HCT116 (cell line): Measurements from ENCODE around the gene AOAH. TPM values are rescaled to one million over a fixed set of nuclear protein-coding genes. Genes with fewer than 3 reads are reported as not detected.

ENCODE experiments used
- ATAC-seq: fragments of 200-7000 bp; cut with Tn5 transposase; 2 replicates; pipeline ENCODE4 v1.9.1; 2020; ENCODE audit warnings: mild to moderate bottlenecking, moderate library complexity
- BruUV-seq: library from RNA; stranded (reverse); fragments of 400-500 nt; replicated peaks from 2 replicates; lab custom pipeline; 2021; lab: Mats Ljungman, UMichigan
- CTCF ChIA-PET: fragments of 300-600 bp; sonication (Branson Sonifier 250); formaldehyde crosslinking; loops from one replicate; lab custom pipeline; 2021; ENCODE audit warnings: antibody characterized with exemption; lab: Charles Lee
- POLR2A ChIA-PET: fragments of 300-600, 350-600 bp; sonication (Branson Sonifier 250); formaldehyde crosslinking; loops from one replicate; lab custom pipeline; 2021; ENCODE audit warnings: antibody characterized with exemption; lab: Charles Lee
- RAD21 ChIA-PET, 2 experiments: fragments of 300-600 bp; sonication (Branson Sonifier 250); formaldehyde crosslinking; loops; one replicate each; lab custom pipeline; 2023; ENCODE audit warnings: low total read pairs in 2 of 2; ENCODE audit not compliant: uncharacterized antibody in 2 of 2, unreplicated experiment in 2 of 2, low non-redundant PET in 1 of 2; lab: Charles Lee
- DNase-seq: peaks from one replicate; pipeline ENCODE4 v3.0.0-alpha.2; 2010; ENCODE audit warnings: low read depth, low spot score
- H2AFZ ChIP-seq: fragments of 200-600 bp; shearing (Covaris generic), sonication (generic); 2 replicates; pipeline ENCODE4 v1.6.1; 2017; ENCODE audit warnings: low read depth, mixed run types, mixed read lengths, antibody characterized with exemption, low read length; ENCODE audit not compliant: poor library complexity, severe bottlenecking
- H3K27ac ChIP-seq: 2 replicates; pipeline ENCODE4 v1.5.1; 2012; ENCODE audit warnings: low read depth, low read length
- H3K27me3 ChIP-seq: fragments of 200-600 bp; sonication (generic); 2 replicates; pipeline ENCODE4 v1.6.1; 2016; ENCODE audit warnings: mixed run types, low read length, mixed read lengths; ENCODE audit not compliant: insufficient read depth
- H3K36me3 ChIP-seq, 2 experiments: fragments of 200-500 bp in 1 of 2; fragments of 200-600 bp in 1 of 2; sonication (Bioruptor generic) in 1 of 2; sonication (generic) in 1 of 2; 2 replicates each; pipeline versions ENCODE4 v1.5.1 to v1.6.1; 2014 to 2016; ENCODE audit warnings: low read length in 2 of 2, inconsistent platforms in 1 of 2, mixed read lengths in 1 of 2, mixed run types in 1 of 2; ENCODE audit not compliant: insufficient read depth in 2 of 2, control insufficient read depth in 1 of 2
- H3K4me1 ChIP-seq, 2 experiments: fragments of 200-600 bp in 1 of 2; sonication (generic) in 1 of 2; 2 replicates each; pipeline versions ENCODE4 v1.5.1 to v1.6.1; 2012 to 2017; ENCODE audit warnings: low read length in 2 of 2, inconsistent platforms in 1 of 2, mild to moderate bottlenecking in 1 of 2, mixed read lengths in 1 of 2, mixed run types in 1 of 2, moderate library complexity in 1 of 2; ENCODE audit not compliant: insufficient read depth in 2 of 2, control insufficient read depth in 1 of 2
- H3K4me2 ChIP-seq: fragments of 200-600 bp; sonication (generic); 2 replicates; pipeline ENCODE4 v1.6.1; 2017; ENCODE audit warnings: mixed run types, low read length, mixed read lengths
- H3K4me3 ChIP-seq, 2 experiments: fragments of 200-600 bp in 1 of 2; sonication (generic) in 1 of 2; replicated peaks in 1 of 2; 2 replicates each; pipeline ENCODE4 v1.5.1; 2011 to 2016; ENCODE audit warnings: low read length in 2 of 2, control low read depth in 1 of 2, low read depth in 1 of 2, mild to moderate bottlenecking in 1 of 2, mixed read lengths in 1 of 2, mixed run types in 1 of 2
- H3K79me2 ChIP-seq: fragments of 200-600 bp; sonication (generic); 2 replicates; pipeline ENCODE4 v1.6.1; 2017; ENCODE audit warnings: mild to moderate bottlenecking, mixed run types, low read length, moderate library complexity, mixed read lengths; ENCODE audit not compliant: insufficient read depth
- H3K9ac ChIP-seq: fragments of 200-600 bp; sonication (generic); 2 replicates; pipeline ENCODE4 v1.6.1; 2016; ENCODE audit warnings: low read length, mixed read lengths
- H3K9me2 ChIP-seq: fragments of 200-600 bp; sonication (generic), shearing (Covaris generic); 2 replicates; pipeline ENCODE4 v1.6.1; 2017; ENCODE audit warnings: mixed run types, mild to moderate bottlenecking, moderate library complexity; ENCODE audit not compliant: insufficient read depth
- H3K9me3 ChIP-seq, 2 experiments: fragments of 200-500 bp in 1 of 2; fragments of 200-600 bp in 1 of 2; sonication (Bioruptor generic) in 1 of 2; sonication (generic) in 1 of 2; 2 replicates each; pipeline ENCODE4 v1.6.1; 2014 to 2017; ENCODE audit warnings: low read length in 2 of 2, mixed read lengths in 2 of 2, inconsistent platforms in 1 of 2, low read depth in 1 of 2, mild to moderate bottlenecking in 1 of 2, mixed run types in 1 of 2, moderate library complexity in 1 of 2; ENCODE audit not compliant: control insufficient read depth in 1 of 2, insufficient read depth in 1 of 2
- H4K20me1 ChIP-seq: fragments of 200-600 bp; sonication (generic), shearing (Covaris generic); 2 replicates; pipeline ENCODE4 v1.6.1; 2017; ENCODE audit warnings: mixed run types, mild to moderate bottlenecking, moderate library complexity; ENCODE audit not compliant: insufficient read depth
- CBX3 ChIP-seq: IDR thresholded peaks from 2 replicates; pipeline ENCODE4 v1.6.1; 2012; ENCODE audit warnings: low read depth
- CTCF ChIP-seq, 3 experiments: fragments of 200-600 bp in 1 of 3; sonication (generic) in 1 of 3; IDR thresholded peaks in 2 of 3; conservative IDR thresholded peaks in 1 of 3; 2 replicates each; pipeline ENCODE4 v1.5.1; 2012 to 2017; ENCODE audit warnings: low read depth in 2 of 3, low read length in 2 of 3, antibody characterized with exemption in 1 of 3, borderline replicate concordance in 1 of 3, control low read depth in 1 of 3, mild to moderate bottlenecking in 1 of 3, mixed read lengths in 1 of 3, mixed run types in 1 of 3, moderate library complexity in 1 of 3; ENCODE audit not compliant: insufficient read depth in 1 of 3
- EGR1 ChIP-seq: IDR thresholded peaks from 2 replicates; pipeline ENCODE4 v1.6.1; 2012; ENCODE audit warnings: low read depth
- ELF1 ChIP-seq: IDR thresholded peaks from 2 replicates; pipeline ENCODE4 v1.6.1; 2012; ENCODE audit warnings: low read depth, borderline replicate concordance
- EZH2phosphoT487 ChIP-seq: fragments of 200-600 bp; IDR thresholded peaks from 2 replicates; pipeline ENCODE4 v1.6.1; 2018; ENCODE audit warnings: antibody characterized with exemption, borderline replicate concordance
- FOSL1 ChIP-seq: IDR thresholded peaks from 2 replicates; pipeline ENCODE4 v1.6.1; 2012; ENCODE audit warnings: low read depth
- MAX ChIP-seq: IDR thresholded peaks from 2 replicates; pipeline ENCODE4 v1.6.1; 2012
- POLR2A ChIP-seq: IDR thresholded peaks from 2 replicates; pipeline ENCODE4 v1.7.0; 2011; ENCODE audit warnings: borderline replicate concordance; ENCODE audit not compliant: insufficient read depth, insufficient read length; ENCODE audit errors: extremely low read depth
- POLR2AphosphoS5 ChIP-seq: IDR thresholded peaks from 2 replicates; pipeline ENCODE4 v1.6.1; 2011; ENCODE audit warnings: mild to moderate bottlenecking, low read depth, low read length, moderate library complexity
- RAD21 ChIP-seq: IDR thresholded peaks from 2 replicates; pipeline ENCODE4 v1.6.1; 2012; ENCODE audit warnings: low read depth, mild to moderate bottlenecking
- SIN3A ChIP-seq: IDR thresholded peaks from 2 replicates; pipeline ENCODE4 v1.6.1; 2012; ENCODE audit warnings: low read depth
- SP1 ChIP-seq: IDR thresholded peaks from 2 replicates; pipeline ENCODE4 v1.6.1; 2012; ENCODE audit warnings: low read depth
- TCF7L2 ChIP-seq: IDR thresholded peaks from 2 replicates; pipeline ENCODE4 v1.7.0; 2011; ENCODE audit warnings: borderline replicate concordance, inconsistent platforms; ENCODE audit not compliant: insufficient read depth, insufficient read length; ENCODE audit errors: extremely low read depth
- ZBTB33 ChIP-seq: IDR thresholded peaks from 2 replicates; pipeline ENCODE4 v1.6.1; 2011; ENCODE audit warnings: mild to moderate bottlenecking, low read length, moderate library complexity; ENCODE audit not compliant: insufficient replicate concordance; ENCODE audit errors: extremely low read depth
- ZFX ChIP-seq: fragments of 450-650 bp; IDR thresholded peaks from 2 replicates; pipeline ENCODE4 v1.6.1; 2017
- ZNF274 ChIP-seq: fragments of 200-500 bp; sonication (Bioruptor generic); IDR thresholded peaks from 2 replicates; pipeline ENCODE4 v1.6.1; 2014; ENCODE audit warnings: mild to moderate bottlenecking, low read depth, low read length, inconsistent platforms
- intact Hi-C: fragments of 100-400 bp; cut with micrococcal nuclease; formaldehyde crosslinking; loops from 2 replicates; pipeline ENCODE4 v1.10.0; 2022
- total RNA-seq: library from RNA; stranded (reverse); gene quantifications from one replicate; pipeline ENCODE4 v1.2.1, GENCODE V29; 2021; ENCODE audit not compliant: unreplicated experiment

Gene AOAH
- total RNA-seq, 1 experiment from 2014 or later, result 1.1 TPM

- H3K27ac ChIP-seq, result no peak overlapping the region
- BruUV-seq, result no TSS peak
- ATAC-seq (no peak), DNase-seq (no peak)
- no peak overlapping the region for H3K4me3 ChIP-seq
- H3K79me2 ChIP-seq, result no peaks in the 10 kb centered on the region
- no peaks in the 10 kb centered on the region for H3K36me3 ChIP-seq
- no peak for TF ChIP-seq EZH2phosphoT487
- H3K4me2 ChIP-seq, result no peak overlapping the region
- no peaks in the 10 kb centered on the region for H3K9me2 ChIP-seq
- intact Hi-C loops, result no loop called here
- H4K20me1 ChIP-seq, result no peaks in the 10 kb centered on the region
- no peak overlapping the region for H2AFZ ChIP-seq
- no peak overlapping the region for H3K9ac ChIP-seq
- ChIA-PET POLR2A (no interaction called here), RAD21 (no interaction called here), CTCF (no interaction called here)
- no peaks in the 10 kb centered on the region for H3K9me3 ChIP-seq
- H3K4me1 ChIP-seq, result peaks cover 0 to 16% of the 10 kb centered on the region in 2 experiments; a peak in 2 of 4 replicates
- no peaks in the 10 kb centered on the region; the same call in 1 of the 2 replicates for H3K27me3 ChIP-seq
Measured at GRCh38 chr7:36602934-36603887, 121.1 kb downstream of the AOAH start.

GRCh38 chr7:36602511-36602910 lies 121.8 kb downstream of the AOAH start:
- H3K27ac ChIP-seq, result no peak overlapping the region
- CTCF ChIA-PET, result no interaction called here
- DNase-seq (no peak), ATAC-seq (no peak)
- no peaks in the 10 kb centered on the region for H3K9me2 ChIP-seq
- intact Hi-C loops, result no loop called here
- no peaks in the 10 kb centered on the region for H4K20me1 ChIP-seq
- POLR2A ChIA-PET, result no interaction called here
- H3K4me3 ChIP-seq, result no peak overlapping the region
- H3K36me3 ChIP-seq, result no peaks in the 10 kb centered on the region
- no TSS peak for BruUV-seq
- H3K4me2 ChIP-seq, result no peak overlapping the region
- peaks cover 0 to 16% of the 10 kb centered on the region in 2 experiments; a peak in 2 of 4 replicates for H3K4me1 ChIP-seq
- H3K27me3 ChIP-seq, result no peaks in the 10 kb centered on the region; the same call in 1 of the 2 replicates
- no peak overlapping the region for H3K9ac ChIP-seq
- no peaks in the 10 kb centered on the region for H3K9me3 ChIP-seq
- no peak overlapping the region for H2AFZ ChIP-seq
- no peaks in the 10 kb centered on the region for H3K79me2 ChIP-seq
- RAD21 ChIA-PET, result no interaction called here
- TF ChIP-seq ELF1 (no peak), FOSL1 (no peak), SP1 (no peak), EGR1 (no peak), ZNF274 (no peak), POLR2A (no peak), RAD21 (no peak), TCF7L2 (no peak), SIN3A (no peak), POLR2AphosphoS5 (no peak), ZFX (no peak), CTCF (IDR thresholded peaks at IDR 0.05 in 2 of 3, conservative IDR thresholded peaks at IDR 0.05 in 1 of 3; ENCODE audit: borderline replicate concordance in 1 of 3, insufficient read depth in 1 of 3, low read depth in 2 of 3, low read length in 2 of 3) (no peak), EZH2phosphoT487 (no peak), CBX3 (no peak), MAX (no peak), ZBTB33 (no peak)
